NK-92 (cell line): ENCODE data around the gene CPLX1.

ENCODE experiments used
- DNase-seq: peaks from one replicate; lab custom pipeline; 2025; ENCODE audit not compliant: unreplicated experiment; lab: John Stamatoyannopoulos, UW

The CPLX1 gene

DNA sequence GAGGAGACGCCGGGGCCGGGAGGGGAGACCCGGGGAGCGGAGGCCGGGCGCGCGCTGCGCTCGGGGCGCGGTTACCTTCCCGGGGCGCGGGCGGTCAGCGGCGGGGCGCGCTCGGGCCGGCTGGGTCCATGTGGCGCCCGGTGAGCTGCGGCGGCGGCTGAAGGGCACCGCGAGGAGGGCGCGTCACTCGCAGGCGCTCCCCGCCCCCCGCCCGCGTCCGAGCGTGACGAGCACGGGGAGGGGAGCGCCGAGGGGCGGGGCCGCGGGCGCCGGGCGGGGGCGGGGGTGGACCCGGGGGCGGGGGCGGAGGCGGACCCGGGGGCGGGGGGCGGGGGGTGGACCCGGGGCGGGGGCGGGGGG is at the start of gene CPLX1:
Gene CPLX1, minus strand, starts transcription at position 159 of the 360 bp plus-strand sequence. CDS start 1,607 bp downstream, outside the sequence.
- no peak for DNase-seq

DNA sequence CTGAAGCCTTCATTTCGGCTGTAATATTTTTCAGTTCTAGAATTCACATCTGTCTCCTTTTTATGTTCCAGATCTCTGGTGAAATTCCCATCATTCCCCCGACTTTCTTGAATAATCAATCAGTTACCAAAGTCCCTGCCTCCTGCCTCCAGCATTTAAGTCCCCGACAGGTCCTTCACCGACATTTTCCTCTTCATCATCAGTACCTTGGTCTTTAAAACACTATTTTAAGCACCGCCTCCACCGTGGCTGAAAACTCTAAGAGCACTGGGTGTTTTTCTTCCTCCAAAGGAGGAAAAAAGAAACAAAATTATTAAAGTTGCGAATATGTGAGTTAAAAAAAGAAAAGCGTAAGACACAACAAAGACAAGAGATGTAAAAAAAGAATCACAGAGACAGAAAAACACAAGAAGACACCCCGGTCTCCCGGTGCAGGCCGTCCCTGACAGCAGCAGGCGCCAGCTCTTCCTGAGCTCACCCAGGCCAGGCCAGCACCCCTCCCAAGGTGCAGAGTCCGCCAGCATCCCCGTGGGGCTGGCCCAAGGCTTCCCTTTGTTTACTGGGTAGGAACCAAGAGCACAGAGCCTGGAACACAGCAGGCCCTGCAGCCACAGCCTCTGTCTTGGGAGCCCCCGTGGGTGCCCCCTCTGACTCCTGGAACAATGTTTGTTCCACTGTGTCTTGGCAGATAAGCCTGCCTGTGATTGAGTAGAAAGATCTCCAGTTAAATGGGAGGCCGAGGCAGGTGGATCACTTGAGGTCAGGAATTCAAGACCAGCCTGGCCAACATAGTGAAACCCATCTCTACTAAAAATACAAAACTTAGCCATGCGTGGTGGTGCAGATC is 49.3 kb upstream of the CPLX1 start:
- DNase-seq = no peak

DNA sequence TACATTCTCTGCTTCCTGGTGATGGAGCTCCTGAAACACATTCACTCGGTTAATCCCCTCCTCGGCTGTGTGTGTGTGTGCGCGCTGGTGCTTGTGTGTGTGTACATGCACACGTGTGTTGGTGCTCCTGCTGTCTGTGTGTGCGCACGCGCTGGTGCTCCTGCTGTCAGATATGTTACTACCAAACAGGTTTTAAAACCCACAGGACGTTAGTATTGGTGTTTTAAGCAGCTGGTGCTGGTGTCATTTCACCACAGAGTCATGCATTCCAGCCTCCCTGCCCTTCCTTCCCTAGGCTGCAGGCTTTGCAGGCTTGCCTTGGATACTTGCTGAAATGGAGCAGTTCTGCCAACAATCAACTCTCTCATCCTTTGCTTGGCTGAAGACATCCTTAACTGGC is 48.1 kb upstream of the CPLX1 start:
- DNase-seq = no peak

DNA sequence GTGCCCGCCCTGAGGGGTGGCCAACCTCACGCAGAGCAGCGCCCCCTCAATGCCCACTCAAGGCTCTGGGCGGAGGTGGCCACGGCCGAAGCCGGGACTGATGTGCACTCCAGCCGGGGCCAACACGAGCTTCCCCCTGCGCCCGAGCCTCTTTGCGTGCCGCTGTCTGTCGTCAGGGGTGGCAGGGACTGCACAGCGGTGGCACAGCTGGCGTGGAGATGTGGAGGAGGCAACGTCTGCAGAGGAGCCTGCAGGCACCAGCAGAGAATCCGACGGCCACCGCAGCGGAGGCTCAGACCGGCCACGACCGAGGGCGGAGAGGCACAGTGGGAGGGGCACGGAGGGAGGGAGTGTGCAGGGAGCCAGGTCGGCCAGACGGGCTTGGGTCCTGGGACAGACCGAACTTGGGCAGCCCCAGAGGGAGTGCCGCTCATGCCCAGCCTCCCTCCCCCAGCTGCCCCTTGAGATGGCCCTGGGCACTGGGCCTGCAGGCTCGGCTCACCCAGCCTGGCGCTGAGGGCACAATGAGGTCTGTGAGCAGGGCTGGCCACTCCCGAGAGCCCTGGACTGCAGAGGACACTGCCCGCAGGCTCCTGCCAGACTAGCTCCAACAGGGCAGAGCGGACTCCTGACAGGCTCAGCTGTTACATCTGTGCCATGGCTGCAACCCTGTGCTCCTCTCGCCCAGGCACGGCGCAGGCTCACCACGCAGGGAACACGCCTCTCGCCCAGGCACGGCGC is 46.5 kb upstream of the CPLX1 start:
- no peak for DNase-seq

DNA sequence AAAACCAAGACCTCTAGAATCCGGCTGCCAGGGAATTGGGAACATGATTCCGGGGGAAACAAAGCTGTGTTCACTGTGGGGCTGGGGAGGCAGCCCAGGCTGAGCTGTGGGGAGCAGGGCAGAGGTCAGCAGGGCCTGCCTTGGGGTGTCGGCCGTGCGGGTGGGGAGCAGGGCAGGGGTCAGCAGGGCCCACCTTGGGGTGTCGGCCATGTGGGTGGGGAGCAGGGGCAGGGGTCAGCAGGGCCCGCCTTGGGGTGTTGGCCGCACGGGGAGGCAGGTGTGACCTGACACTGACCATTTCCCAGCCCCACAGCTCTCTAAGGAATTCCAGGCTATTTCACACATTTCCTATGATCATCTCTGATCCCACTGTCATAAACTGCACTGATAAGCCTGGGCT is 45.6 kb upstream of the CPLX1 start:
- no peak for DNase-seq

DNA sequence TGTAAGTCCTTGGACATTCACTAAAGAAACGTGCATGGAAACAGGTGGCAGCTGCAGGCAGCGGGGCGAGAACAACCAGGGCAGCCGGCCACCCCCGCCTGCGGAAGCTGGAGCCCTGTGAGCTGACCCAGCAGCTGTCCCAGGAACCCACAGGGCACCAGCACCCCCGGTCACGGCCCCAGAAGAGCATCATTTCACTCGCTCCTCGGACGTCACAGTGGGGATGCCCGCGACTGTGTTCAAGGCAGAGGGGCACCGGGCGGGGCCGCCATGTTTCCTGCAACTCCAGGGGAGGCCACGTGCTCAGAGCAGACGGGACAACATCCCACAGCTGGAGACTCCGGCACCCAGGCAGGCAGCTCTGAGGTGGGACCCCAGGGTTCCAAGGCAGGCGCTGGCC is 45.0 kb upstream of the CPLX1 start:
- DNase-seq = no peak

DNA sequence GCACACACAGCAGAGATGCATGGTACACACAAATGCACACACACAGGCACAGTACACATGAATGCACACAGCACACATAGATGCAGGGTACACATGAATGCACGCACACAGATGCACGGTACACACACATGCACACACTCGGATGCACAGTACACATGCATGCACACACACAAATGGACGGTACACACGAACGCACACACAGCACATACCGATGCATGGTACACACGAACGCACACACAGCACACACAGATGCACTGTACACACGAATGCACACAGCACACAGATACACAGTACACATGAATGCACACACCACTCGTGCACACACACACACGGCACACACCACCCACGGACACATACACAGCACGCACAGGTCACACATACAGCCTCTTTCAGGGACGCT is 43.8 kb upstream of the CPLX1 start:
- no peak for DNase-seq

DNA sequence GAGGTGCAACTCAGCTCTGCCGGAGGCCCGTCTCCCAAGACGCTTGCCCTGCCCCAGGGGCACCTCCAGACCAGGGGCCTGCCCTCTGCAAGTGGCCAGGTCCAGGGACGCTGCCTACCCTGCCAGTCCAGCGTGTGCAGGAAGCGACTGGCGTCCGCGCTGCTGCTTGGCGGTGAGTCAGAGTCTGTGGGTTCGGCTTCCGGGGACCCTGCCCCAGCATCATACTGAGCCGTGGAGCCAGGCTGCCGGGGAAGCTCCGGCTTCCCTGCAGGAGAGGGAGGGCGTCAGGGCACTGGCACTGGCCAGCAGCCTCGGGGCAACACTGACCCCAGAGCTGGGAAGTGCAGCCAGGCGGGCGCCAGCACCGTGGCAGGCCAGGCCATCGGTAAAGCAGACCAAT is 42.5 kb upstream of the CPLX1 start:
- DNase-seq = no peak

DNA sequence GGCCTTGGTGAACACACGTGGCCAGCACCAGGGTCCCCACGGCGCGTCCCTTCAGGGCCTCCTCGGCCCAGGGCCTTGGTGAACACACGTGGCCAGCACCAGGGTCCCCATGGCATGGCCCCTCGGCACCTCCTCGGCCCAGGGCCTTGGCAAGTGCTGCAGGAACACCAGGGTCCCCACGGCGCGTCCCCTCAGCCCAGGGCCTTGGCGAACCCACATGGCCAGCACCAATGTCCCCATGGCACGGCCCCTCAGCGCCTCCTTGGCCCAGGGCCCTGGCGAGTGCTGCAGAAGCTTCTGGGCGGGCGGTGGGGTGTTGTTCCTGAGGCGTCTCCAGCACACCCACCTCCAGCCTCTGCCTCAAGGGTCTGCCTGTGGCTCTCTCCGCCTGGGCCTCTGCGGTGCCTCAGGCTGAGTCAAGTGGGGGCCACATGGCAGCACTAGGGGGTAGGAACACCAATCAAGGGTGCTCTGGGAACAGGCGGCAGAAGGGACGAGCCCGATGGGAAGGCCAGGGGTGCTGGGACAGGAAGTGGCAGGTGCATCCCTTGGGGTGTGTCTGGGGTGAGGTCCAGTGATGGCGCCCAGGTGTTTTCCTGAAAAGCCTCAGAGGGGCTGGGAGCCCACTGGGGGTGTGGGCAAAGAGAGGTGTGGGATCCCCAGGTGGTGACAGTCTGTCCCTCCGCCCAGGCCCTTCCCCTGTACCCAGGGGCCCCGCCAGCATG is 41.8 kb upstream of the CPLX1 start:
- DNase-seq = no peak

DNA sequence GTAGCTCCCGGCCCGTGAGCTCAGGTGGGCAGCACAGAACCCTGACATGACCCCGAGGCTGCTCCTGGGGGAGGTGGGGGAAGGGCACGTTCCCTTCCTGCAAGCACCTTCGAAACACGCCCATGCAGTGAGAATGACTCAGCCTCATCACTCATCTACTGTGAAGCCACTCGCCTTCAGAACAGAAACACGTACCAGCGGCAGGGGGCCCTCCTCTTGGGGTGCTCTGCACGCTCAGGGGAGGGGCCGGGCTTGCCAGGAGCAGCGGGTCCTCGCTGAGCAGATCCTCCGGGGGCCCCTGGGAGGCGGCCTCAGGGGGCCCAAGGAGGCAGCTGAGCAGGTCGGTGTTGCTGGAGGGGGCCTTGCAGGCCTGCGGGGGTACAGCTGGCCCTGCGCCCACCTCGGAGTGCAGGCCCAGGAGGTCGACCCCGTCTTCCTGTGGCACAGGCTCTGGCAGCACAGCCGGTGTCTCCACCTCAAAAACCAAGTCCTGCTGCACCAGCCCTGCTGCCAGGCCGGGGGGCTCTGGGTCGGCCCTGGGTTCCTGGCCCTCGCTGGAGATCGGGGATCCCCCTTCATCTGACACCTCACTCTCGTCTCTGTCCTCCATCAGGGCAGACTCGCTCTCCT is 40.9 kb upstream of the CPLX1 start:
- DNase-seq = no peak

DNA sequence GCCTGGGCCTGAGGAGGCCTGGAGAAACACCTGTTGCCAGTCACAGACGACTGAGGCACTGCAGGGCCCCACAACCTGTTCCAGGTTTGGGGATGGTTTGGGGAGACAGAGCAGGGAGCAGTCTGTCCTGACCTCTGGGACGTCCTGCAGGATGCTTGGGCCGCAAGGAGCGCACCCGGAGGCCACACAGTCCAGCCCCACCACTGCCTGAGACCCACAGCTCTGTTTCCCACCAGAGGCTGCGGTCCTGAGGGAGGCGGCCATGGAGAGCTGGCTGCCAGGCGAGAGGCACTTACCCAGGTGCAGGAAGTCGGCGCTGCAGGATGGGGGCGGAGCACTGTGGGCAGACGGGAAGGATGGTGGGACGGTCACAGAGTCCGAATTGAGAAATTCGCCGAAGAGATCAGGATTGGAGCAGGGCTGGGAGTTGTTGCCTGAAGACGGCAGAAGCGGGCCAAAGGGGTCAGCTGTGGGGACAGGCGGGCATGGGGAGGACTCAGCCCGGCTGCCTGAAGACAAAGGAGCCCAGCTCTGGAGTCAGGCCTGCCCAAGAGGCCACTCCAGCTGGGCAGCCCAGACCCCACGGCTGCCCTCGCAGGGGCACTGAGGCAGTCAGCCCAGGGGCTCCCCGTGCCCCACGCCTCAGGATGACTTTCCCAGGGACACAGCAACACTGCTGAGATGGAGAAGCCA is 40.3 kb upstream of the CPLX1 start:
- DNase-seq = no peak

DNA sequence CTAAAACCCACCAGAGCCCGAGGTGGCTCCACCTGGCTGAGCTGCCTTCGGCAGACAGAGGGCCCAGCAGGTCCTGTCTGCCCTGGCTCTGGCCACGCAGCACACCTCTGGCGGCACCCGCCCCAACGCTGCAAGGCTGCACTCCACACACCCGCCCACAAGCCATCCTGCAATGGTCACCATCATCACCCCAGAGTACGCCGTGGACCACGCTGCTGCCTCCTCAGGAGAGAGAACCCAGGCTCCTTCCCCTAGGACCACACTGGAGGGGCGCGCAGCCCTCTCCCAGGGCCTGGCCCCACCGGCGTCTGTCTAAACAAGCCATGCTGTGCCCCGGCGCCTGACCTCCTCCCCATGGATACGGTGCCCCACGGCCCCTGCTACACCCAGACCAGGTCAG is 39.6 kb upstream of the CPLX1 start:
- DNase-seq = no peak

DNA sequence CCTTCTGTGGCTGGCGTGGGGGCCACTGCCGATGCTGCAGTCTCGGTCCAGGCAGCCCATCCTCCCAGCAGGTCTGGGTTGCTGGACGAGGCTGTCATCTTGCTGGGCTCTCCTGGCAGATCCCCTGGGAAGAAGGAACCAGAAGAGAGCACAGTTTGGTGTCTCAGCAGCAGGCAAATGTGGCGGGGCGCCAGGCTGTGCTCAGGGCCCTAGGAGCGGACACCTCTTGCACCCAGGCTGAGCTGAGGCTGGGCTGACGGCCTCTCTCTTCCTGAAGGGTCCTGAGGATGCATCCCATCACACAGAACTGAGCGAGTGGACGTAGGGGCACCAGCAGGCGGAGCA is 39.2 kb upstream of the CPLX1 start:
- DNase-seq = no peak

DNA sequence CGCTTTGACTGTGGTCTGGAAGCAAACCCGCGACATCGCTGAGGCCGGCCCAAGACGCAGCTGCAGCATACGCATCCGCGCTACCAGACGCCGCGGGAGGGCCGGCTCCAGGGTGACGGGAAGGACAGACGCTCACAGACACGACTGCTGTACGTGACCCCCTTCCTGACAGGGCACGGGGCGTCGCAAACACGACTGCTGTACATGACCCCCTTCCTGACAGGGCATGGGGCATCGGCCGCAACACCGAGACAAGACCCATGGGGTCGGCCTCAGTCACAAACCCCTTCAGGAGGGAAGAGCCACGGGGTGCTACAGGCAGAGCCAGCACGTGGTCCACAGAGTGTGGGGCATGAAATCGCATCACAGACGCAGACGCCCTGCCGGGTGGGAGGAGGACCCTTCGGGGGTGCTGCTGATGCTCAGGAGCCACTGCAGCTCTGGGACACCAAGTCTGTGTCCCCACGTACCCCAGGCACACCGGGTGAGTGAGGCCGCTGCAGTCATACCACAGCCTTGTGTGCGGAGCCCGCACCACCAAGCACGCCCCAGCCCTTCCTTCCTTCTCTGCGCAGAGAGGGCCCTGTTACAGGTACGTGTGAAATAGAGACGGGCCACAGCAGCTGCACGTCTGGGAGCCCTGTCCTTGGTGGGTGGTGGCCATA is 38.7 kb upstream of the CPLX1 start:
- DNase-seq = no peak

DNA sequence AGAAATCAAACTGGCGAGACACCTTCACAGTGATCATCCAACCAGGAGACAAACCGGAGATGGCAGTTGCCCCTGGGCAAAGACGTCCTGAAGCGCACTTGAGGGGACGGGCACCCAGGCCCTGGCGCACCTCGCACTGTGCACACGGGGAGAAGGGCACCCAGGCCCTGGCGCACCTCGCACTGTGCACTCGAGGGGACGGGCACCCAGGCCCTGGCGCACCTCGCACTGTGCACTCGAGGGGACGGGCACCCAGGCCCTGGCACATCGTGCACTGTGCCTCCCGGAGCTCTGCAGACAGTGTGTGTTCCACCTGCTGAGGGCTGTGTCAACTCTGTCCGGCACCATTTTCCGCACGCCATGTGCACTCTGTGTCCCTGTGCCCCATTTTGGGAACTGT is 34.6 kb upstream of the CPLX1 start:
- DNase-seq = no peak

DNA sequence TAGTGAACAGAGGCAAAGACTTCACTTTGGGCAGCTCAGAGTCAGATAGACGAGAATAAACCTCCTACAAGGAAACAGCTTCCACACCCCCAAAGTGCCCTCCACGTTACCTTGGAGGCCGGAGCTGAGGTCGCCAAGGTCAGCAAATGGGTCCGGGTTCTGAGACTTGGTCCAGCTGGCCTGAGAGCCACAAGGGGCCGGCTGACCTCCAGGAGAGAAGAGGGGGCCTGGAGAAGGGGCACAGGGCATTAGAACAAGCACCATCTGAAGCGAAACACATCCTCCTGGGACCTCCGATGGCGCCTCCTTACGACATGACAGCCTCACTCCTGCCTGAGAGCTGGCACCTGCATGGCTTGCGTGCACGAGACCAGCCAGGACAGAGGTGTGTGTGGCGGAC is 33.6 kb upstream of the CPLX1 start:
- DNase-seq = no peak

DNA sequence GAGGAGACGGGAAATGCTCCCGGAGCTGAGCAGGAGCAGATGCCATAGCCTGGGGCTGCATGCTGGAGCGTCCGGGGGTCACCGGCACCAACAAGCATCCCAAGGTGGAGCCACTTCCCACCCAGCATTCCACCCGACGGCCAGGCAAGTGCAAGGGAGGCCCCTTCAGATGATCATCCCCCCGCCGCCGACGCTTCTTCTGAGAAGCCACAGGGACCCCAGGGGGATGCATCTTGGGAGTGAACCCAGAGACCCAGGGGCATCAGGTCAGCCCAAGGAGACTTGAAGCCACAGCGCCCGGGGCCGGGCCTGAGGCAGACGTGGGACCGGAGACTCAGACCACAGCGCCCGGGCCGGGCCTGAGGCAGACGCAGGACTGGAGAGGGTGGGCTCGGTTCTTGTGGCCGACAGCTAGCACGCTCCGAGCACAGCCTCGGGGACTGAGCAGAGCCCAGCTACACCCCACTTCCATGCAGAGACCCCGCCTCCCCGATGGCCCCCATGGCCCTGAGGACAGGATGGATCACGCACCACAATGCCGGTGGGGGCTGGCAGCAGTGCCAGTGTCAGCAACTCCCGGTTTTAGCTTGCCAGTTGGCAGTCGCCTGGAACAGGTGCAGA is 33.0 kb upstream of the CPLX1 start:
- DNase-seq = no peak

DNA sequence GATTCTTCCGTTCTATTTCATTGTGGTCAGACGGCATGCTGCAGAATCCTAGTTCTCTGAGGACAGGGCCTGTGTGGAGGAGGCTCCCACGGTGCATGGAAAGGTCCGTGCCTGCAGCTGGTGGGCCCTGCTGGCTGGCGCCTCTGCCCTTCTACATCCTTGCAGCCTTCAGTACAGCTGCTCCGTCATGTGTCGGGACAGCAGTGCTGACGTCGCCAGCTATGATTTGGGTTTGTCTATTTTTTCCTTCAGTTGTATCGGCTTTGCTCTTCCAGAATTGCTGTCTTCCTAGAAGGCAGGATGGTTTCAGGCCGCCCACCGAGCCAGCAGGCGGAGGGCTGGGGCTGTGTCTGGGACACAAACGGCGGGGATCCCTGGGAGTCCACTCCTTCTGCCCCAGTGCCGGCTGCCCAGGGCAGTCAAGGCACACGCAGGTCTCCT is 32.1 kb upstream of the CPLX1 start:
- DNase-seq = no peak

DNA sequence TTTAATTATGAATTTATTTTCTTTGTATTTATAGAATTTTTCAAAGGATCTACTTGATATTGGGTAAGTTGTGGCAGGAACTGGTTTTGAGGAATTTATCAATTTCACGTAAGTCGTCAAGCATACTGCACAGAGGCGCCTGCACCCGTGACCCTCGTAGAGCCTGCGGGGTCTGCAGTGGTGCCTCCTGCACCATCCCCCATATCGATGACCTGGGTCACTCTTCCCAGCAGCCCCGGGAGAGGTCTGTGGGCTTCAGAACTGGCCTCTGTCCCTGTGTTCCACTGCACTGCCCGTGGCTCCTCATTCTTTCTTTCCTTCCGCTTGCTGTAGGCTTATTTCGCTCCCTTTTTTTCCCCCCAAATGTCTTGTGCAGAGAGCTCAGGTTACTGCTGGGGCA is 31.5 kb upstream of the CPLX1 start:
- no peak for DNase-seq
